COLO668 (cell line): ENCODE data around the gene UBE2QL1.

Experiments used
- DNase-seq: peaks from one replicate; lab custom pipeline; 2025; ENCODE audit not compliant: unreplicated experiment; lab: John Stamatoyannopoulos, UW

Gene UBE2QL1

DNA sequence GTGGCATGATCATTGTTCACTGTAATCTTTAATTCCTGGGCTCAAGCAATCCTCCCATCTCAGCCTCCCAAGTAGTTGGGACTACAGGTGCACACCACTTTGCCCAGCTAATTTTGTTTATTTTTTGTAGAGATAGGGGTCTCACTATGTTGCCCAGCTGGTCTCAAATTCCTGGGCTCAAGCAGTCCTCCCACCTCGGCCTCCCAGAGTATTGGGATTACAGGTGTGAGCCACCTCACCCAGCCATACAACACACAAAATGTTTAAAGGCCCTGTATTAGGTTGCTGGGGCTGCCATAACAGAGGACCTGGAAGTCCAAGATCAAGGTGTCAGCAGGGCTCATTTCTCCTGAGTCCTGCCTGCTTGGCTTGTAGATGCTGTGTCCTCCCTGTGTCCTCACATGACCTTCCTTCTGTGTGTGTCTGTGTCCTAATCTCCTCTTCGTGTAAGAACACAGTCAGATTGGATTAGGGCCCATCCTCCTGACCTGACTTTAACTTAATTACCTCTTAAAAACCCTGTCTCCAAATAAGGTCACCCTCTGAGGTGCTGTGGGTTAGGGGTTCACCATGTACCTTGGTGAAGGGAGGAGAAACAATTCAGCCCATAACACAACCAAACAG lies 5.4 kb downstream of the UBE2QL1 start:
- DNase-seq = no peak

GRCh38 chr5:6454628-6455053 lies 6.0 kb downstream of the UBE2QL1 start:
- DNase-seq = no peak

DNA sequence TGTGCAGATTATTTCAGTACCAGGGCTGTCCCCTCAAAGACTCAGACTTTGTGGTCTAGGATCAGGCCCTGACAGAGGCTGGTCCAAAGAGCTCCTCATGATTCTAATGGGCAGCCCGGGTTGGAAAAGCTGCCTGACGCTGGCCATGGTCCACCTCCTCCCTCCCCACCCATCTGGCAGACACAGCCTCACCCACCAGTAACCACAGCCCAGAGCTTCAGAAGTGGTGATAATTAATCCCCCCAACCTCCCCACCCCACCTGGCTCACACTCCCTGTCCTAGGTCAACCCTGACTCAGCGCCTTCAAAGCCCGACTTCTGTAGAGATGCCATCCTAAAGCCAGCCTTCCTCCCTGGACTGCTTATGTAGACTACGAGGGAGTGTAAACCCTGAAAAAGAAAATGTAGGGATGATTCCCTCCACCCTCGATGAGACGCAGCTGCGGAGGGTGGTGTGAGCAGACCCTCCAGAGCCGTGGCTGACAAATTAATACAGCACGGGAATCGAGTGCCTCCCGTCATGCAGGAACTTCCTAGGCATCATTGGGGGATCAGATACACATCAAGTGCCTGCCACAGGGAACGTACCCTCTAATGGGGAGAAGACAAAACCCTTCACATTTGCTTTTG lies 7.0 kb downstream of the UBE2QL1 start:
- no peak for DNase-seq

DNA sequence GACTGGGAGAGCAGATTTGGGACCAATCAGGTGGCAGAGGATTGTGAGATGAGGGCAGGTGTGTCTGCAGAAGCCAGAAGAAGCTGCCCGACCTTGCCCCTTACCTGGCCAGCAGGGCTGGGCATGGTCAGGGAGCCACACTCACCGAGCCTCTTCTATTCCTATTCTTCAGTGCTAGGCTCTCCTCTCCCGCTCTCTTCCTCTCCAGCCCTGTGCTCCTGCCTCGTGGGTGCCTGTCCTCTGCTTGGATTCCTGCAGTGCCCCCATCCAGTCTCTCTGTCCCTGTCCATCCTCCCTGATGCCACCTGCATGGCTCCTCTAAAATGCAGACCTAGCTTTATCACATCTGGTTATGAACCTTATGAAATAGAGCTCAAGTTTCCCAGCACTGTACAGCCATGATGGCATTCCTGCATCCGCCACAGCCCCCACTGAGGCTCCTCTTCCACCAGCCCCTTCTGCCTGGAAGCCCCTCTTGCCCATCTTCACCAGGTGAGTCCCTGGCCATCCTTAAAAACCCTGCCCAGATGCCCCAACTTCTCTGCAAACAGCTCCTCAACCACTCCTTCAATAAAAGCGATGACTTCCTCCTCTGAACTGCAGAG lies 8.2 kb downstream of the UBE2QL1 start:
- no peak for DNase-seq

- DNase-seq = no peak
Measured at GRCh38 chr5:6457592-6457991, 8.9 kb downstream of the UBE2QL1 start.

- DNase-seq = no peak
Measured at GRCh38 chr5:6458833-6459232, 10.2 kb downstream of the UBE2QL1 start.

DNA sequence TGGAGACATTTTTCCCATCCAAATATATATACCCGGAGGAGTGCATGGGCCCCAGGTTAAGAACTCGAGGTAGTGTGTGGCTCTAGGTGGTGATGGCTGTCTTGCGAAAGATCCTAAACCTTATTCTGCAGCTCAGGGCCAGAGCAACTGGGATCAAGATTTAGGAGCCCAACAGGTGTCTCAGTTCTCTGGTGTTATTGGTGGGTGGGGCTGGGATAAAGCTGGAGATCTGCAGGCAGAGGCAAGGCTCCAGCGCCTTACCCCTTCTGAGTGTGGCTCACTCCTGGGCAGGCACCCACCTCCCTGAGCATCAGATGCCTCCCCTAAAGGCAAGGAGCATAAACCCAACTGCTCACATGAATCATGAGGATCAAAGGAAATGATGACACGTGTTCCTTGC lies 11.2 kb downstream of the UBE2QL1 start:
- no peak for DNase-seq

DNA sequence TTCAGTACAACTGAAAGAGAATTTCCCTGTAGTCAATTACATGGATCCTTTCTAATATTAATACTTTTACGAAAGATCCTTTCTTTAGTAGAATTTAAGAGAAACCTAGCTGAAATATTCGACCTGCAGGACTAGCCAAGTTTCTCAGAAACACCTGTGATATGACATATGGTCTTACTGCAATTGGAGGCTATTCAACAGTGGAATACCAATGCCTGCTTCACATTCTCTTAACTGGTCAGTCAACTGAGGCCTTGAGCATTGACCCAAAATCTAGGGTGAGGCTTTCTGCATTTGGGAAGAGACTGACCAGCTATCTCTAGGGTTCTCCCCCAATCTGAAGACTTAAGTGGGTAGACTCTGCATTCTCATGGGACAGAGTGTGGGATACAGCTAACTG lies 12.3 kb downstream of the UBE2QL1 start:
- no peak for DNase-seq

- no peak for DNase-seq
Measured at GRCh38 chr5:6461793-6462650, 13.4 kb downstream of the UBE2QL1 start.

GRCh38 chr5:6462671-6463070 lies 14.0 kb downstream of the UBE2QL1 start:
- DNase-seq = no peak

DNA sequence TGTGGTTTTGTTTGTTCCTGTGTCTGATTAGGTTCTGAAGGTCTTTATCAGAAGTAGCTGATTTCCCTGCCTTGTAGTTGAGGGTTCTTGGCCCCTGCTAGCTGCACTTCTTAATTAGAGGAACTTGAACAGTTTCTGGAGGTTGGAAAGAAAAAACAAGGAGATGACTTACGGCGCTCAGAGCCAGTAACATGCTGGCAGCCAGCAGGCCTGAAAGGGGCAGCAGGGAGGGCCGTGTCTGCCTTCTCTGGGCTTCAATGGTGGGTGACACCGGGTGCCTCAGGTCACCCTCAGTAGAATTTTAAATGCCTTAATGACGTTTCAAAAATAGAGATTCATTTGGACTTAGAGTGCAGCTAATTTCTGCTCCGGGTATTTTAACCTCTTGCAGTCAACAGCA lies 15.8 kb downstream of the UBE2QL1 start:
- no peak for DNase-seq

- no peak for DNase-seq
Measured at GRCh38 chr5:6465831-6466790, 17.5 kb downstream of the UBE2QL1 start.

DNA sequence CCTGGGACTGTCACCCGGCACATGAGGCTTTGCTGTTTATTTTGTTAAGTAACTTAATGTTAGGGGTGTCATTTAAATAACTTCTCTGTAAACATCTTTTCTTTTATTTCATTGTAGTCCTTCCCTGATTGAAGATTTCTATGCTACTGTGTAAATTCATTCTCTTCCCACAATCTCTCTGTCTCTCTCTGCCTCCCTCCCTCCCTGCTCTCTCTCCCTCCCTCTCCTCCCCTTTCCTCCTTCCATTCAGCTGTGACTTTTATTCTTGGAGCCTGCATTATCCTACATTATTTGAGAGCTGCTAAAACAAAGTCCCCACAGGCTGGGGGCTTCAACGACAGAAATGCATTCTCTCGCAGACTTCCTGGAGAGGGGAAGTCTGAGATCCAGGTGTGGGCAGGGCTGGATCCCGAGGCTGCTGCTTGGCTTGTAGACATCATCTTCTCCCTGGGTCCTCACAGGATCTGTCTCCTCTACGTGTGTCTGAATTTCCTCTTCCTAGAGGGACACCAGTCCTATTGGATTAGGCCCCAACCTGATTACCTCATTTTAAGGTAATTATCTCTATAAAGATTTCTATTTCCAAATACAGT lies 18.4 kb downstream of the UBE2QL1 start:
- DNase-seq = no peak

DNA sequence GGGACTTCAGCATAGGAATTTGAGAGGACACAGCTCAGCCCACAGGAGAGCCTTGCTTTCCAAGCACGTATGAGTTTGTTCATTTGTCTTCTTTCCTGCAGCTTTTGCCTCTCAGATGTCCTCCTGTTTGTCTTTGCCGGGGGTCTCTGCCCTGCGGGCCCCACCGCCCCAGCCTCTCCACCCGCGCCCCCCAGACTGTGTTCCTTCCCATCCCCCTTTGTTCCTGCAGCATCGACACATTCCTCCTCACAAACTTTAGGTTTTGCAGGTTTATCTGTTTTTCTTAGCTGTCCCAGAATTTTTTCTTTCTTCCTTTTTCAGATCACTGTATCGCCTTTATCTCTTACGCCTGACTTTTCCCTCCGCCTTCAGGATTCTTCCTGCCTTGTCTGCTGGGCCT lies 18.9 kb downstream of the UBE2QL1 start:
- DNase-seq = no peak

DNA sequence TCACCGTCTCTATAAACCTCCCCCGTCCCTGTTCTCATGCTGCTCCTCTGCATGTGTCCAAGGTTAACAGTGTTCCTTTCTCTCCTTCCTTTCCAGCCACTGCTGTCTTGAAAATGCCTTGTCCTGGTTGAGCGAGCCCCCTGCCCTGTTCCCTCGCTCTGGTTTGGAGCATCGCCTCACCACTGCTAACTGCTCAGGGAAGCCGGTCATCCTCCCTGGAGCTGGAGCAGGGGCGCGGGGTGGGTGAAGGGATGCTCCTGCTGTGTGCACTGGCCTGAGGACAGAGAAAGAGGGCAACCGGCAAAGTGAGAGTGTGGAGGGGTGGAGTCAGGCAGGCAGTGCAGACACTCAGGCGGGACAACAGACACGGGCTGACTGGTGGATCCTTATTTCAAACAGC lies 19.4 kb downstream of the UBE2QL1 start:
- DNase-seq = no peak

DNA sequence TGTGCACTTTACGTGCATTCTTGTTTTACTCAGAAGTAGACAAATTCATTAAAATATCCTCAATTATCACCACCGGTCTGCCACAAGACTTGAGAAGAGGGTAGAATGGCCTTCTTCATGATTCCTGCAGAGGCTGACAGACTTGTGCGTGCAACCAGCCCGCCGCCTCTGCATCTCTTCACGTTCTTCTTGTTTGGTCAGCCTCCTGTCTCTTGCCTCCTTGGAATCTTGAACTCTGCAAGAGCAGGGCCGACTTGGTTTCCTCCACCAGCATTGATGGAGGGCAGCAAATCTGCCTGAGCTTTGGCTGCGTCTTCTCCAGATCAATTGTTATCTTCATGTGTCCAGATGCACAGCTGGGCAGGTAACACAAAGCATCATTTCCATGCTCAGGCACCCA lies 20.2 kb downstream of the UBE2QL1 start:
- no peak for DNase-seq

DNA sequence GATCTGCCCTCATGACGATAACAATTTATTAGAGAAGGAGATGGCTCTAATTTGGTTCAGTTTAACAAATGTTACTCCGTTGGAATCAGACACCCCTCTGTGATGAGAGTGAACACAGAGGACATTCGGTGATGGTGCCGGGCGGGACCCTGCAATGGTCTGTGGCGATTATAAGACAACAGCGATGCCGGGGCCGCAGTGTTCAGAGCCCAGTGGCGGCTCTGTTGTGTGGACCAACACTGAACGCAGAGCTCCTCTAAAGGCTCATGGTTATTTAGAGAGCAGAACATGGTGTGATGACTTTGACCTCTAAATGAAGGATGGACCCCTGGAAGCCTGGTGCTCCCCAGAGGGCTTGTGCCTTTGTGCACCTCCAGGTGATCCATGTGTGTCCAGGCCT lies 21.2 kb downstream of the UBE2QL1 start:
- DNase-seq = no peak

DNA sequence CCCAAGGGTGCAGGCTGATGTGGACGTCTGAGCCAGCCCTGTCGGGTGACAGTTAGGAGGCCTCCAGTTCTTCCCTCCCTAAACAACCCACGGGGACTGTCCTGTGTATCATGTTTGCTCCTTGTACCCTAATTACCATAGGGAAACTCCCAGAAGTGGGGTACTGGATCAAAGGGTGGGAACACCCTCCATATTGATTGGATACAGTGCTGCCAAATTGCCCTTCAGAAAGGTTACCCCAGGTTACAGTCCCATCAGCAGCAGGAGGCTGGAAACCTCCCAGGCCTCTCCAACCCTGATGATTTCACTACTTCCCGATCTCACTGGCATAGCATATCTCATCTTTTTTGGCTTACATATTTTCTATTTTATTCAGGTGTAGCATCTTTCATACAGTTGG lies 22.0 kb downstream of the UBE2QL1 start:
- no peak for DNase-seq

GRCh38 chr5:6471252-6471651 lies 22.6 kb downstream of the UBE2QL1 start:
- DNase-seq = no peak

GRCh38 chr5:6472792-6473191 lies 24.1 kb downstream of the UBE2QL1 start:
- DNase-seq = no peak
